MV-4-11 (cell line): ENCODE measurements around the gene CACNB2.

Experiments used
- DNase-seq: peaks from one replicate; lab custom pipeline; 2025; lab: John Stamatoyannopoulos, UW

CACNB2 gene

GRCh38 chr10:18293536-18294510, 153.6 kb downstream of the CACNB2 start:
- peak; percentile 46 for DNase-seq

- no peak for DNase-seq
These were observed 154.4 kb downstream of the CACNB2 start for GRCh38 chr10:18294633-18295032.

GRCh38 chr10:18297659-18298058, 157.4 kb downstream of the CACNB2 start:
- DNase-seq = no peak

- DNase-seq = no peak
These were observed 158.0 kb downstream of the CACNB2 start for GRCh38 chr10:18298256-18298655.

- DNase-seq = peak; percentile 30
These were observed 163.9 kb downstream of the CACNB2 start for GRCh38 chr10:18303851-18304801.

- peak; percentile 63 for DNase-seq
These were observed 165.8 kb downstream of the CACNB2 start for GRCh38 chr10:18306031-18306430.

GRCh38 chr10:18308600-18308999, 168.4 kb downstream of the CACNB2 start:
- no peak for DNase-seq

- no peak for DNase-seq
These were observed 170.5 kb downstream of the CACNB2 start for GRCh38 chr10:18310761-18311160.

- peak; percentile 51 for DNase-seq
These were observed 172.3 kb downstream of the CACNB2 start for GRCh38 chr10:18312374-18313139.

- no peak for DNase-seq
These were observed 172.9 kb downstream of the CACNB2 start for GRCh38 chr10:18313140-18313530.

GRCh38 chr10:18313626-18314025, 173.4 kb downstream of the CACNB2 start:
- no peak for DNase-seq

GRCh38 chr10:18319628-18320027, 179.4 kb downstream of the CACNB2 start:
- DNase-seq = no peak

GRCh38 chr10:18321371-18321770, 181.1 kb downstream of the CACNB2 start:
- no peak for DNase-seq

- DNase-seq = no peak
These were observed 183.7 kb downstream of the CACNB2 start for GRCh38 chr10:18323916-18324315.

GRCh38 chr10:18325410-18325809, 185.2 kb downstream of the CACNB2 start:
- no peak for DNase-seq

- no peak for DNase-seq
These were observed 185.8 kb downstream of the CACNB2 start for GRCh38 chr10:18325889-18326531.

GRCh38 chr10:18328941-18329340, 188.7 kb downstream of the CACNB2 start:
- DNase-seq = no peak

GRCh38 chr10:18332048-18332447, 191.8 kb downstream of the CACNB2 start:
- DNase-seq = peak; percentile 70

- DNase-seq = no peak
These were observed 192.3 kb downstream of the CACNB2 start for GRCh38 chr10:18332484-18332883.

- DNase-seq = no peak
These were observed 193.4 kb downstream of the CACNB2 start for GRCh38 chr10:18333621-18334020.
